K562 (cell line): ENCODE data around the gene GP2.

ENCODE experiments used
- EP300 ChIP-seq: IDR thresholded peaks from 2 replicates; pipeline ENCODE4 v1.6.1; 2012; ENCODE audit warnings: low read length, improper control_type of control experiment
- FOS ChIP-seq: IDR thresholded peaks from 3 replicates; pipeline ENCODE4 v1.6.1; 2011; ENCODE audit not compliant: insufficient read length; ENCODE audit errors: extremely low read depth
- HDAC2 ChIP-seq: fragments of 450-650 bp; IDR thresholded peaks from 2 replicates; pipeline ENCODE4 v1.6.1; 2016; ENCODE audit warnings: mild to moderate bottlenecking
- HDAC6 ChIP-seq: IDR thresholded peaks from 2 replicates; pipeline ENCODE4 v1.6.1; 2012; ENCODE audit warnings: low read depth, mild to moderate bottlenecking, control low read depth, inconsistent platforms, low read length, moderate library complexity
- NBN ChIP-seq: fragments of 450-650 bp; IDR thresholded peaks from 2 replicates; pipeline ENCODE4 v1.6.1; 2016; ENCODE audit warnings: low read depth, mild to moderate bottlenecking
- SP1 ChIP-seq: sonication (generic); formaldehyde crosslinking; IDR thresholded peaks from 2 replicates; pipeline ENCODE4 v1.8.1; 2022; ENCODE audit warnings: mild to moderate bottlenecking, missing genetic modification reagents
- SRF ChIP-seq, 2 experiments: fragments of 250-450, 450-650 bp in 1 of 2; sonication (Bioruptor Pico) in 1 of 2; sonication (generic) in 1 of 2; formaldehyde crosslinking; IDR thresholded peaks; 2 replicates each; pipeline versions ENCODE4 v1.5.0 to v1.5.1; 2020 to 2022; ENCODE audit warnings: mild to moderate bottlenecking in 1 of 2, missing genetic modification reagents in 1 of 2
- YY1 ChIP-seq, 3 experiments: IDR thresholded peaks; 2 replicates each; pipeline ENCODE4 v1.6.1; 2011; ENCODE audit warnings: low read length in 2 of 3, mild to moderate bottlenecking in 2 of 3, moderate library complexity in 2 of 3, borderline replicate concordance in 1 of 3, control low read depth in 1 of 3, low read depth in 1 of 3; ENCODE audit not compliant: insufficient read depth in 3 of 3, insufficient replicate concordance in 2 of 3, control insufficient read depth in 1 of 3, insufficient read length in 1 of 3; ENCODE audit errors: extremely low read depth in 1 of 3
- ZNF12 ChIP-seq: sonication (generic); formaldehyde crosslinking; IDR thresholded peaks from 2 replicates; pipeline ENCODE4 v1.4.0; 2020; ENCODE audit warnings: mild to moderate bottlenecking, missing genetic modification reagents
- TF ChIP-seq, protein P1 (sequence below), 3 experiments: IDR thresholded peaks in 2 of 3; conservative IDR thresholded peaks in 1 of 3; 2 replicates each; pipeline ENCODE4 v1.5.1; 2011 to 2012; ENCODE audit warnings: low read length in 3 of 3, mild to moderate bottlenecking in 3 of 3, control low read depth in 2 of 3, improper control_type of control experiment in 1 of 3, inconsistent platforms in 1 of 3, low read depth in 1 of 3, mixed read lengths in 1 of 3, moderate library complexity in 1 of 3; ENCODE audit not compliant: insufficient read depth in 2 of 3
- TF ChIP-seq, protein P2 (sequence below): fragments of 450-650 bp; formaldehyde crosslinking; IDR thresholded peaks from 2 replicates; pipeline ENCODE4 v1.4.0; 2020; ENCODE audit warnings: mild to moderate bottlenecking, moderate library complexity
- TF ChIP-seq, protein P3 (sequence below): sonication (generic); formaldehyde crosslinking; IDR thresholded peaks from 2 replicates; pipeline ENCODE4 v1.8.1; 2023; ENCODE audit warnings: mild to moderate bottlenecking, missing genetic modification reagents

DNA sequence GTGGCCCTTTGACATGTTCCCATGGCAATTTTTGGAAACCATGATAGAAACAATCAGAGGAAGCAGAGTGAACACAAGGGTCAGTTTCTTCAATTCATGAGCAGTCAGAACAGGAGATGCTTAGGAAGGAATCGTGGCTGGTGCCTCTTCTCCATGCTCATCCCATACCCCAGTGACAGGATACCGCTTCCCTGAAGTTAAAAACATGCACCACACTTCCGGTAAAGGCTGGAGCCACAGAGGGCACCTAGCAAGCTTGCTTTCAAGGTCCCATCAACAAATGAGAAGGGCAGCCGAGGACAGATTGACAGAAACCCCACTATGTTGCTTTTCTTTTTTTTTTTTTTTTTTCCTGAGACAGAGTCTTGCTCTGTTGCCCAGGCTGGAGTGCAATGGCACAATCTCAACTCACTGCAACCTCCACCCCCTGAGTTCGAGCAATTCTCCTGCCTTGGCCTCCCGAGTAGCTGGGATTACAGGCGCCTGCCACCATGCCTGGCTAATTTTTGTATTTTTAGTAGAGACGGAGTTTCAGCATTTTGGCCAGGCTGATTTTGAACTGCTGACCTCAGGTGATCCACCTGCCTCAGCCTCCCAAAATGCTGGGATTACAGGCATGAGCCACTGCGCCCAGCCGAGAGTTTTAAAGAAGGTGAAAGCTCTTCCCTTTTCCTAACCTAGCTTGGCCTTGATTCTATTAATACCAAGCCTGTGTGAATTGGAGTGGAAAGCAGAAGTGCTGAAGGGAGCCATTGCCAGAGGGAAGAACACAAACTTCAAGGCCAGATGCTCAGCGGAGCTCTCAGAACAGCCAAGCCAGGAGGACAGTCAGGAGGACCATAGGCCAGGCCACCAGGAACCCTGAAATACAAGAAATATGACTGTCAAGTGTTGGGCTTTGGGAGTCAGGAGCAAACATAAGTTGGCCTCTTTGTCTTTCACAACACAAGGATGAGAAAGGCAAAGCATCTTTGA, 16.6 kb downstream of the GP2 start:
- TF ChIP-seq ZNF12 (CRISPR knock-in tag) (no peak), HDAC6 (no peak), SRF (CRISPR knock-in tag; IDR thresholded peaks at IDR 0.05) (no peak), EP300 (no peak), NBN (no peak), FOS (no peak), SP1 (CRISPR knock-in tag) (no peak), YY1 (IDR thresholded peaks at IDR 0.05; ENCODE audit: borderline replicate concordance in 1 of 3, control insufficient read depth in 1 of 3, extremely low read depth in 1 of 3, insufficient read depth in 3 of 3, insufficient read length in 1 of 3, insufficient replicate concordance in 2 of 3, low read depth in 1 of 3, low read length in 2 of 3) (no peak), HDAC2 (no peak)
- TF ChIP-seq, protein P1, sequence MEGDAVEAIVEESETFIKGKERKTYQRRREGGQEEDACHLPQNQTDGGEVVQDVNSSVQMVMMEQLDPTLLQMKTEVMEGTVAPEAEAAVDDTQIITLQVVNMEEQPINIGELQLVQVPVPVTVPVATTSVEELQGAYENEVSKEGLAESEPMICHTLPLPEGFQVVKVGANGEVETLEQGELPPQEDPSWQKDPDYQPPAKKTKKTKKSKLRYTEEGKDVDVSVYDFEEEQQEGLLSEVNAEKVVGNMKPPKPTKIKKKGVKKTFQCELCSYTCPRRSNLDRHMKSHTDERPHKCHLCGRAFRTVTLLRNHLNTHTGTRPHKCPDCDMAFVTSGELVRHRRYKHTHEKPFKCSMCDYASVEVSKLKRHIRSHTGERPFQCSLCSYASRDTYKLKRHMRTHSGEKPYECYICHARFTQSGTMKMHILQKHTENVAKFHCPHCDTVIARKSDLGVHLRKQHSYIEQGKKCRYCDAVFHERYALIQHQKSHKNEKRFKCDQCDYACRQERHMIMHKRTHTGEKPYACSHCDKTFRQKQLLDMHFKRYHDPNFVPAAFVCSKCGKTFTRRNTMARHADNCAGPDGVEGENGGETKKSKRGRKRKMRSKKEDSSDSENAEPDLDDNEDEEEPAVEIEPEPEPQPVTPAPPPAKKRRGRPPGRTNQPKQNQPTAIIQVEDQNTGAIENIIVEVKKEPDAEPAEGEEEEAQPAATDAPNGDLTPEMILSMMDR (IDR thresholded peaks at IDR 0.05 in 2 of 3, conservative IDR thresholded peaks at IDR 0.05 in 1 of 3; ENCODE audit: insufficient read depth in 2 of 3, low read depth in 1 of 3, low read length in 3 of 3): no peak
- TF ChIP-seq, protein P2, sequence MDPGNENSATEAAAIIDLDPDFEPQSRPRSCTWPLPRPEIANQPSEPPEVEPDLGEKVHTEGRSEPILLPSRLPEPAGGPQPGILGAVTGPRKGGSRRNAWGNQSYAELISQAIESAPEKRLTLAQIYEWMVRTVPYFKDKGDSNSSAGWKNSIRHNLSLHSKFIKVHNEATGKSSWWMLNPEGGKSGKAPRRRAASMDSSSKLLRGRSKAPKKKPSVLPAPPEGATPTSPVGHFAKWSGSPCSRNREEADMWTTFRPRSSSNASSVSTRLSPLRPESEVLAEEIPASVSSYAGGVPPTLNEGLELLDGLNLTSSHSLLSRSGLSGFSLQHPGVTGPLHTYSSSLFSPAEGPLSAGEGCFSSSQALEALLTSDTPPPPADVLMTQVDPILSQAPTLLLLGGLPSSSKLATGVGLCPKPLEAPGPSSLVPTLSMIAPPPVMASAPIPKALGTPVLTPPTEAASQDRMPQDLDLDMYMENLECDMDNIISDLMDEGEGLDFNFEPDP (CRISPR knock-in tag): no peak
- TF ChIP-seq, protein P3, sequence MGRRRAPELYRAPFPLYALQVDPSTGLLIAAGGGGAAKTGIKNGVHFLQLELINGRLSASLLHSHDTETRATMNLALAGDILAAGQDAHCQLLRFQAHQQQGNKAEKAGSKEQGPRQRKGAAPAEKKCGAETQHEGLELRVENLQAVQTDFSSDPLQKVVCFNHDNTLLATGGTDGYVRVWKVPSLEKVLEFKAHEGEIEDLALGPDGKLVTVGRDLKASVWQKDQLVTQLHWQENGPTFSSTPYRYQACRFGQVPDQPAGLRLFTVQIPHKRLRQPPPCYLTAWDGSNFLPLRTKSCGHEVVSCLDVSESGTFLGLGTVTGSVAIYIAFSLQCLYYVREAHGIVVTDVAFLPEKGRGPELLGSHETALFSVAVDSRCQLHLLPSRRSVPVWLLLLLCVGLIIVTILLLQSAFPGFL (CRISPR knock-in tag): no peak
